Vagina (tissue), 2 donors: ENCODE results near the gene TMEM131L. TPM values are rescaled to one million over a fixed set of nuclear protein-coding genes. Genes with fewer than 3 reads are reported as not detected.
"Not testable (repeated sequence)": the region's sequence is repeated elsewhere in the genome, so short reads cannot be mapped to it uniquely, and the experiment has no call there.

Experiments used
- DNase-seq, 2 donors: peaks; one replicate each; pipeline ENCODE4 v3.0.0-alpha.2; 2017; ENCODE audit errors: extremely low spot score in 2 of 2
- H3K27ac ChIP-seq: fragments of 200-600 bp; sonication (generic); one replicate; pipeline ENCODE4 v1.5.1; 2019
- H3K27me3 ChIP-seq: fragments of 200-600 bp; sonication (generic); one replicate; pipeline ENCODE4 v1.5.1; 2019
- H3K36me3 ChIP-seq, 2 donors: fragments of 200-600 bp; sonication (generic); one replicate each; pipeline ENCODE4 v1.5.1; 2017 to 2019
- H3K4me1 ChIP-seq: fragments of 200-600 bp; sonication (generic); one replicate; pipeline ENCODE4 v1.5.1; 2019
- H3K4me3 ChIP-seq, 2 donors: fragments of 200-600 bp; sonication (generic); 1 replicate in 1 of 2; 2 replicates in 1 of 2; pipeline ENCODE4 v1.5.1; 2016 to 2019
- H3K9me3 ChIP-seq: fragments of 200-600 bp; sonication (generic); one replicate; pipeline ENCODE4 v1.5.1; 2019
- POLR2A ChIP-seq, 2 donors: fragments of 450-650 bp; IDR thresholded peaks; one replicate each; pipeline ENCODE4 v1.6.1; 2017; ENCODE audit warnings: antibody characterized with exemption in 2 of 2, mild to moderate bottlenecking in 2 of 2, moderate library complexity in 2 of 2
- POLR2AphosphoS5 ChIP-seq, 2 donors: sonication (generic); formaldehyde crosslinking; IDR thresholded peaks; one replicate each; pipeline ENCODE4 v1.9.0; 2017; ENCODE audit warnings: antibody characterized with exemption in 2 of 2, mild to moderate bottlenecking in 2 of 2, low read depth in 1 of 2; ENCODE audit not compliant: insufficient read depth in 1 of 2
- intact Hi-C: fragments of 100-400 bp; cut with DNase I; formaldehyde crosslinking; loops from one replicate; pipeline ENCODE4 v1.15.1; 2023
- total RNA-seq: library from RNA; depleted of rRNA; stranded (reverse); fragments of >200 nt; gene quantifications from one replicate; pipeline ENCODE4 v1.2.3, GENCODE V29; 2016
- TF ChIP-seq, protein P1 (sequence below), 3 experiments: fragments of 450-650 bp in 2 of 3; fragments of 200-600 bp in 1 of 3; sonication (generic) in 1 of 3; IDR thresholded peaks; one replicate each; pipeline ENCODE4 v1.5.1; 2017 to 2019; ENCODE audit warnings: antibody characterized with exemption in 3 of 3, mild to moderate bottlenecking in 2 of 3, moderate library complexity in 2 of 3

Gene TMEM131L
- total RNA-seq, 1 donor from 2014 or later, result 17.7 TPM

DNA sequence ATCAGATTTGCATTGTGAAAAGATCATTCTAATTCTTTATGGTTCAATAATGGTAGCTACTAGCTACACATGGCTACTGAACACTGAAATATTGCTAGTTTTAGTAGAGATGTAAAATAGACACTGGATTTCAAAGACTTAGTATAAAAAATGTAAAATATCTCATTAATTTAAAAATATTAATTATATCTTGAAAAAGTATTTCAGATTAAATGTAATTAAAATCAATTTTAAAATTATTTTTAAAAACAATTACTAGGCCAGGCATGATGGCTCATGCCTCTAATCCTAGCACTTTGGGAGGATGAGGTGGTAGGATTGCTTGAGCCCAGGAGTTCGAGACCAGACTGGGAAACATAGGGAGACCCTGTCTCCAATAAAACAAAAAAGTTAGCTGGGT, 197.5 kb downstream of the TMEM131L start:
- Histone ChIP-seq H3K9me3 (no peaks in the 10 kb centered on the region), H3K27ac (no peak overlapping the region), H3K4me1 (no peaks in the 10 kb centered on the region), H3K36me3 (no peaks in the 10 kb centered on the region), H3K27me3 (no peaks in the 10 kb centered on the region), H3K4me3 (no peak overlapping the region)
- DNase-seq, result no peak
- intact Hi-C loops, result no loop called here
- no peak for TF ChIP-seq POLR2AphosphoS5 (IDR thresholded peaks at IDR 0.05; ENCODE audit: insufficient read depth in 1 of 2, low read depth in 1 of 2)
- no peak for TF ChIP-seq POLR2A (IDR thresholded peaks at IDR 0.05)

DNA sequence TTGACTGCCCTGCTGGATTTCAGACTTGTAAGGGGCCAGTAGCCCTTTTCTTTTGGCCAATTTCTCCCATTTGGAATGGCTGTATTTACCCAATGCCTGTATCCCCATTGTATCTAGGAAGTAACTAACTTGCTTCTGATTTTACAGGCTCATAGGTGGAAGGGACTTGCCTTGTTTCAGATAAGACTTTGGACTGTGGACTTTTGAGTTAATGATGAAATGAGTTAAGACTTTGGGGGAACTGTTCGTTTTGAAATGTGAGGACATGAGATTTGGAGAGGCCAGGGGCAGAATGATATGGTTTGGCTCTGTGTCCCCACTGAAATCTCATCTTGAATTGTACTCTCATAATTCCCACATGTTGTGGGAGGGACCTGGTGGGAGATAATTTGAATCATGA, 200.3 kb downstream of the TMEM131L start:
- intact Hi-C loops, result not testable (repeated sequence)

DNA sequence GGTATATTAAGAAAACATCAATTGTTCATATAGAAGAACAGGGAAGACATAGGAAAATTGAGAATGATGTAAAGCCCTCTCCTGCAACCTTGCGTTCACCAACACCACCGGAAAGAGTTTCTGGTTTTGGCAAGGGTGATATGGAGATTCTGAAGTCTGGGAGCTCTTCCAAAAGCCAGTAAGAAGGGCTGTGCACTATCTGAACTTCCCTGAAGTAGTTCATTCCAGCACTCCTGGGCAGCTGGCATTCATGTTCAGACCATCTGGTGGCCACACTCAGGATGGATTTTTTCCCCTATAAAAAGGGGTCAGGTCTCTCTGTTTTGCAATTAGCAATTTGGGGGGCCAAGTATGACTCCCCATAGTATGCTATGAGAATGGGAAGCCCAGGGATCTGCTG, 202.5 kb downstream of the TMEM131L start:
- H3K4me3 ChIP-seq, result no peak overlapping the region
- H3K36me3 ChIP-seq, result no peaks in the 10 kb centered on the region
- intact Hi-C loops, result no loop called here
- H3K27ac ChIP-seq, result no peak overlapping the region
- H3K9me3 ChIP-seq, result no peaks in the 10 kb centered on the region
- TF ChIP-seq POLR2A (IDR thresholded peaks at IDR 0.05) (no peak), POLR2AphosphoS5 (IDR thresholded peaks at IDR 0.05; ENCODE audit: insufficient read depth in 1 of 2, low read depth in 1 of 2) (no peak)
- TF ChIP-seq, protein P1, sequence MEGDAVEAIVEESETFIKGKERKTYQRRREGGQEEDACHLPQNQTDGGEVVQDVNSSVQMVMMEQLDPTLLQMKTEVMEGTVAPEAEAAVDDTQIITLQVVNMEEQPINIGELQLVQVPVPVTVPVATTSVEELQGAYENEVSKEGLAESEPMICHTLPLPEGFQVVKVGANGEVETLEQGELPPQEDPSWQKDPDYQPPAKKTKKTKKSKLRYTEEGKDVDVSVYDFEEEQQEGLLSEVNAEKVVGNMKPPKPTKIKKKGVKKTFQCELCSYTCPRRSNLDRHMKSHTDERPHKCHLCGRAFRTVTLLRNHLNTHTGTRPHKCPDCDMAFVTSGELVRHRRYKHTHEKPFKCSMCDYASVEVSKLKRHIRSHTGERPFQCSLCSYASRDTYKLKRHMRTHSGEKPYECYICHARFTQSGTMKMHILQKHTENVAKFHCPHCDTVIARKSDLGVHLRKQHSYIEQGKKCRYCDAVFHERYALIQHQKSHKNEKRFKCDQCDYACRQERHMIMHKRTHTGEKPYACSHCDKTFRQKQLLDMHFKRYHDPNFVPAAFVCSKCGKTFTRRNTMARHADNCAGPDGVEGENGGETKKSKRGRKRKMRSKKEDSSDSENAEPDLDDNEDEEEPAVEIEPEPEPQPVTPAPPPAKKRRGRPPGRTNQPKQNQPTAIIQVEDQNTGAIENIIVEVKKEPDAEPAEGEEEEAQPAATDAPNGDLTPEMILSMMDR (IDR thresholded peaks at IDR 0.05), result no peak
- no peaks in the 10 kb centered on the region for H3K4me1 ChIP-seq
- no peak for DNase-seq
- H3K27me3 ChIP-seq, result no peaks in the 10 kb centered on the region

More for the DNA sequence above, 200.3 kb downstream of the TMEM131L start:
- not testable (repeated sequence) for H3K27ac ChIP-seq, H3K27me3 ChIP-seq, H3K36me3 ChIP-seq, DNase-seq, H3K4me1 ChIP-seq, H3K9me3 ChIP-seq, H3K4me3 ChIP-seq

DNA sequence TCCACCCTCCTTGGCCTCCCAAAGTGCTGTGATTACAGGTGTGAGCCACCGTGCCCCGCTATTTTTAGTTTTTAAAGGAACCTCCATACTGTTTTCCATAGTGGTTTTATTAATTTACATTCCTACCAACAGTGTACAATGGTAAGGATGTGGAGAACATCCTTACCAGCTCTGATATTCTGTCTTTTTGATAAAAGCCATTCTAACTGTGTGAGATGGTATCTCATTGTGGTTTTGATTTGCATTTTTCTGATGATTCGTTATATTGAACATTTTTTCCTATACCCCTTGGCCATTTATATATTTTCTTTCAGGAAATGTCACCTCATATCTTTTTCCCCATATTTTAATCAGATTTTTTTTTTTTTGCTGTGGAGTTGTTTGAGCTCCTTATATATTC, 203.7 kb downstream of the TMEM131L start:
- H3K4me3 ChIP-seq, result no peak overlapping the region
- no peak for TF ChIP-seq POLR2A (IDR thresholded peaks at IDR 0.05)
- no peak for TF ChIP-seq POLR2AphosphoS5 (IDR thresholded peaks at IDR 0.05; ENCODE audit: insufficient read depth in 1 of 2, low read depth in 1 of 2)
- TF ChIP-seq, protein P1 (IDR thresholded peaks at IDR 0.05), result no peak
- no peak for DNase-seq
- no peaks in the 10 kb centered on the region for H3K27me3 ChIP-seq
- no peak overlapping the region for H3K27ac ChIP-seq
- H3K9me3 ChIP-seq, result no peaks in the 10 kb centered on the region
- no peaks in the 10 kb centered on the region for H3K36me3 ChIP-seq
- no peaks in the 10 kb centered on the region for H3K4me1 ChIP-seq
- intact Hi-C loops, result no loop called here

DNA sequence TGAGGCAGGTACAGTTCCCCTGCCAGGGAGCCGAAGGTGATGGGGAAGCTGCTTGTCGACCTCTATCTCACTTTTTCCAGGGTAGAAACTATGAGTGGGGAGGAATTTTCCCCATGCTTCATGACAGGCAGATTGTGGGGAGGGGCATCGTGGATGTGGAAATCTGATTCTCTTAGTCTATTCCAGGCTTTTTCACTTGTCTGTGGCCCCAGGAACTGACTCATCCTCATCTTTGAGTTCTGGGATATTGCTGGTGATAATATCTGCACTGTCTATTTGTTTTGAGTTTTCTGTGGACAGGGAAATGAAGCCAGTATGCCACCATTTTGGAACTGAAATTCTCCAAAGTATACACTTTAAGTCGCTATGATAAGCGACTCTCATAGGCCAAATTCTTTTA, 210.3 kb downstream of the TMEM131L start:
- H3K9me3 ChIP-seq, result peaks cover 5% of the 10 kb centered on the region
- intact Hi-C loops, result no loop called here
- no peak for DNase-seq
- no peaks in the 10 kb centered on the region for H3K36me3 ChIP-seq
- no peaks in the 10 kb centered on the region for H3K4me1 ChIP-seq
- no peak overlapping the region for H3K27ac ChIP-seq
- no peak overlapping the region for H3K4me3 ChIP-seq
- H3K27me3 ChIP-seq, result no peaks in the 10 kb centered on the region
- TF ChIP-seq POLR2AphosphoS5 (IDR thresholded peaks at IDR 0.05; ENCODE audit: insufficient read depth in 1 of 2, low read depth in 1 of 2) (no peak), POLR2A (IDR thresholded peaks at IDR 0.05) (no peak)
- TF ChIP-seq, protein P1 (IDR thresholded peaks at IDR 0.05), result no peak

DNA sequence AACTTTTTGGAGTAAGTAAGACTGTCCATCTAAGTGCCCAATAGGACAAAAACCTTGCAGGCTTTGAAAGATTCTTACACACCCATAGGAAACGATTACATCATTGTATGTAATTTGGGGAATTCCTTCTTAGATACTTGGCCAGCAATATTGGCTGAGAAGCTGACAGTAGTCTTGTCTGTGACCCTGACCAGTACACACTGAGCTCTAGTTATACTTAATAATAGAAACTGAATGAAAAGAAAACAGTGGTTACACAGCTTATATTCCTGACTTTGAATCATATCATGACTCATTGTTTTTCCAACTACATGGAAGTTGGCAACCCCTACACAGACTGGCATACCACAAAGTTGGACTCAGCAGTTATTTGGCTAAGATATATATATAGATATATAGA, 210.8 kb downstream of the TMEM131L start:
- H3K4me1 ChIP-seq, result no peaks in the 10 kb centered on the region
- DNase-seq, result no peak
- no peaks in the 10 kb centered on the region for H3K27me3 ChIP-seq
- intact Hi-C loops, result no loop called here
- no peak overlapping the region for H3K4me3 ChIP-seq
- no peak overlapping the region for H3K27ac ChIP-seq
- TF ChIP-seq POLR2AphosphoS5 (IDR thresholded peaks at IDR 0.05; ENCODE audit: insufficient read depth in 1 of 2, low read depth in 1 of 2) (no peak), POLR2A (IDR thresholded peaks at IDR 0.05) (no peak)
- TF ChIP-seq, protein P1 (IDR thresholded peaks at IDR 0.05), result no peak
- H3K36me3 ChIP-seq, result no peaks in the 10 kb centered on the region
- H3K9me3 ChIP-seq, result peaks cover 5% of the 10 kb centered on the region
